Measurements from ENCODE around the gene HGD. TPM values are rescaled to one million over a fixed set of nuclear protein-coding genes. Genes with fewer than 3 reads are reported as not detected.

HGD gene
- total and polyA plus RNA-seq, 2 of the 13 experiments (the other 11 are each of a cell fraction or from before 2014, with no cell fraction given) = 265 to 398 TPM

DNA sequence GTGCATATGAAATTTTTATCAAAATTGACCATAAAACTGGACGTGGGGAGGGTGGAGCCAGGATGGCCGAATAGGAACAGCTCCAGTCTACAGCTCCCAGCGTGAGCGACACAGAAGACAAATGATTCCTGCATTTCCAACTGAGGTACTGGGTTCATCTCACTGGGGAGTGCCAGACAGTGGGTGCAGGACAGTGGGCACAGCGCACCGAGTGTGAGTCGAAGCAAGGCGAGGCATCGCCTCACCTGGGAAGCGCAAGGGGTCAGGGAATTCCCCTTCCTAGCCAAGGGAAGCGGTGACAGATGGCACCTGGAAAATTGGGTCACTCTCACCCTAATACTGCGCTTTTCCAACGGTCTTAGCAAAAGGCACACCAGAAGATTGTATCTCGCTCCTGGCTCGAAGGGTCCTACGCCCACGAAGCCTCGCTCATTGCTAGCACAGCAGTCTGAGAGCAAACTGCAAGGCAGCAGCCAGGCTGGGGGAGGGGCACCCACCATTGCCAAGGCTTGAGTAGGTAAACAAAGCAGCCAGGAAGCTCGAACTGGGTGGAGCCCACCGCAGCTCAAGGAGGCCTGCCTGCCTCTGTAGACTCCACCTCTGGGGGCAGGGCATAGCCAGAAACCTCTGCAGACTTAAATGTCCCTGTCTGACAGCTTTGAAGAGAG, 37.3 kb upstream of the HGD start (continued):
- TF ChIP-seq, protein P1, sequence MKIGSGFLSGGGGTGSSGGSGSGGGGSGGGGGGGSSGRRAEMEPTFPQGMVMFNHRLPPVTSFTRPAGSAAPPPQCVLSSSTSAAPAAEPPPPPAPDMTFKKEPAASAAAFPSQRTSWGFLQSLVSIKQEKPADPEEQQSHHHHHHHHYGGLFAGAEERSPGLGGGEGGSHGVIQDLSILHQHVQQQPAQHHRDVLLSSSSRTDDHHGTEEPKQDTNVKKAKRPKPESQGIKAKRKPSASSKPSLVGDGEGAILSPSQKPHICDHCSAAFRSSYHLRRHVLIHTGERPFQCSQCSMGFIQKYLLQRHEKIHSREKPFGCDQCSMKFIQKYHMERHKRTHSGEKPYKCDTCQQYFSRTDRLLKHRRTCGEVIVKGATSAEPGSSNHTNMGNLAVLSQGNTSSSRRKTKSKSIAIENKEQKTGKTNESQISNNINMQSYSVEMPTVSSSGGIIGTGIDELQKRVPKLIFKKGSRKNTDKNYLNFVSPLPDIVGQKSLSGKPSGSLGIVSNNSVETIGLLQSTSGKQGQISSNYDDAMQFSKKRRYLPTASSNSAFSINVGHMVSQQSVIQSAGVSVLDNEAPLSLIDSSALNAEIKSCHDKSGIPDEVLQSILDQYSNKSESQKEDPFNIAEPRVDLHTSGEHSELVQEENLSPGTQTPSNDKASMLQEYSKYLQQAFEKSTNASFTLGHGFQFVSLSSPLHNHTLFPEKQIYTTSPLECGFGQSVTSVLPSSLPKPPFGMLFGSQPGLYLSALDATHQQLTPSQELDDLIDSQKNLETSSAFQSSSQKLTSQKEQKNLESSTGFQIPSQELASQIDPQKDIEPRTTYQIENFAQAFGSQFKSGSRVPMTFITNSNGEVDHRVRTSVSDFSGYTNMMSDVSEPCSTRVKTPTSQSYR (CRISPR knock-in tag; IDR thresholded peaks at IDR 0.05; ENCODE audit: borderline replicate concordance) = peak; percentile 91

DNA sequence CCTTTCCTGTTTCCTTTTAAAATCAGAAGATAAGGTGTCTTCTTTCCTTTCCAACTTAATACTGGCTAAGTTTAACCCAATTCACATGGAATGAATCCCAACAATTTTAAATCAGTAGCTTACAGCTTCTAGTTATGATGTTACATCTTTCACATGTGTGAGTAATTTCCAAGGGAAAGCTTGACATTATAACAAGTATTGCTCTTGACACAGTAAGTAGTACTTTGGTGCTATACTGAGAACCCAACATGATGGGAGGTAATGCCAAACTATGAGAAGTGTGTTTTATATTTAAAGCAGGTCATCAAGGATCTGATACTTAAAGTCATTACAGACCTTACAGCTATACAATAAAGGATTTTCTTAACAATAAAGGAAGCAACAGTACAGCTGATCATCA, 31.2 kb upstream of the HGD start:
- Histone ChIP-seq H3K4me3 (replicated peaks in 1 of 3; ENCODE audit: insufficient read depth in 1 of 3, low read depth in 2 of 3, low read length in 3 of 3) (no peak overlapping the region), H3K4me2 (ENCODE audit: low read depth, low read length) (no peak overlapping the region), H2AFZ (ENCODE audit: low read length) (no peak overlapping the region), H3K27me3 (ENCODE audit: control insufficient read depth in 1 of 2, insufficient read depth in 2 of 2, low read length in 2 of 2) (no peaks in the 10 kb centered on the region), H3K36me3 (replicated peaks in 1 of 2; ENCODE audit: control insufficient read depth in 1 of 2, insufficient read depth in 2 of 2, low read length in 2 of 2) (no peaks in the 10 kb centered on the region; a peak in 1 of 5 replicates), H4K20me1 (ENCODE audit: insufficient read depth, low read length) (no peaks in the 10 kb centered on the region), H3K9me3 (ENCODE audit: low read length) (no peaks in the 10 kb centered on the region), H3K79me2 (ENCODE audit: insufficient read depth, low read length) (peaks cover 6% of the 10 kb centered on the region), H3K27ac (ENCODE audit: extremely low read length, insufficient read depth, low read length) (no peak overlapping the region), H3K9ac (ENCODE audit: insufficient read depth, low read depth, low read length) (no peak overlapping the region), H3K4me1 (ENCODE audit: insufficient read depth, low read length) (no peaks in the 10 kb centered on the region)
- intact Hi-C loops (cut with micrococcal nuclease; ENCODE audit: unreplicated experiment) = no loop called here
- no peak for DNase-seq (ENCODE audit: low spot score)
- in situ Hi-C loops (cut with HindIII; ENCODE audit: extremely low pct_ligation_motif_present, low pct_unique_long_range_greater_than_20kb) = no loop called here
- ATAC-seq = no peak
- no TSS peak for BruUV-seq (replicated peaks)
- FAIRE-seq = no peak
- ChIA-PET POLR2A (no interaction called here), CTCF (ENCODE audit: low intra/inter-chr PET ratio, low total read pairs) (no interaction called here)
- TF ChIP-seq, protein P2, sequence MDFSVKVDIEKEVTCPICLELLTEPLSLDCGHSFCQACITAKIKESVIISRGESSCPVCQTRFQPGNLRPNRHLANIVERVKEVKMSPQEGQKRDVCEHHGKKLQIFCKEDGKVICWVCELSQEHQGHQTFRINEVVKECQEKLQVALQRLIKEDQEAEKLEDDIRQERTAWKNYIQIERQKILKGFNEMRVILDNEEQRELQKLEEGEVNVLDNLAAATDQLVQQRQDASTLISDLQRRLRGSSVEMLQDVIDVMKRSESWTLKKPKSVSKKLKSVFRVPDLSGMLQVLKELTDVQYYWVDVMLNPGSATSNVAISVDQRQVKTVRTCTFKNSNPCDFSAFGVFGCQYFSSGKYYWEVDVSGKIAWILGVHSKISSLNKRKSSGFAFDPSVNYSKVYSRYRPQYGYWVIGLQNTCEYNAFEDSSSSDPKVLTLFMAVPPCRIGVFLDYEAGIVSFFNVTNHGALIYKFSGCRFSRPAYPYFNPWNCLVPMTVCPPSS (IDR thresholded peaks at IDR 0.05) = no peak
- no peak for TF ChIP-seq REL (CRISPR knock-in tag; conservative IDR thresholded peaks at IDR 0.05)
- TF ChIP-seq ZNF251 (CRISPR knock-in tag; IDR thresholded peaks at IDR 0.05) = no peak
- no peak for TF ChIP-seq ZNF672 (CRISPR knock-in tag; IDR thresholded peaks at IDR 0.05)
- TF ChIP-seq, protein P1 (CRISPR knock-in tag; IDR thresholded peaks at IDR 0.05; ENCODE audit: borderline replicate concordance) = no peak
- TF ChIP-seq, protein P3, sequence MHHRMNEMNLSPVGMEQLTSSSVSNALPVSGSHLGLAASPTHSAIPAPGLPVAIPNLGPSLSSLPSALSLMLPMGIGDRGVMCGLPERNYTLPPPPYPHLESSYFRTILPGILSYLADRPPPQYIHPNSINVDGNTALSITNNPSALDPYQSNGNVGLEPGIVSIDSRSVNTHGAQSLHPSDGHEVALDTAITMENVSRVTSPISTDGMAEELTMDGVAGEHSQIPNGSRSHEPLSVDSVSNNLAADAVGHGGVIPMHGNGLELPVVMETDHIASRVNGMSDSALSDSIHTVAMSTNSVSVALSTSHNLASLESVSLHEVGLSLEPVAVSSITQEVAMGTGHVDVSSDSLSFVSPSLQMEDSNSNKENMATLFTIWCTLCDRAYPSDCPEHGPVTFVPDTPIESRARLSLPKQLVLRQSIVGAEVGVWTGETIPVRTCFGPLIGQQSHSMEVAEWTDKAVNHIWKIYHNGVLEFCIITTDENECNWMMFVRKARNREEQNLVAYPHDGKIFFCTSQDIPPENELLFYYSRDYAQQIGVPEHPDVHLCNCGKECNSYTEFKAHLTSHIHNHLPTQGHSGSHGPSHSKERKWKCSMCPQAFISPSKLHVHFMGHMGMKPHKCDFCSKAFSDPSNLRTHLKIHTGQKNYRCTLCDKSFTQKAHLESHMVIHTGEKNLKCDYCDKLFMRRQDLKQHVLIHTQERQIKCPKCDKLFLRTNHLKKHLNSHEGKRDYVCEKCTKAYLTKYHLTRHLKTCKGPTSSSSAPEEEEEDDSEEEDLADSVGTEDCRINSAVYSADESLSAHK (CRISPR knock-in tag; IDR thresholded peaks at IDR 0.05; ENCODE audit: borderline replicate concordance) = no peak
- TF ChIP-seq ZNF678 (CRISPR knock-in tag; IDR thresholded peaks at IDR 0.05) = no peak
- TF ChIP-seq ZBTB20 (CRISPR knock-in tag; IDR thresholded peaks at IDR 0.05; ENCODE audit: borderline replicate concordance, low read depth) = no peak
- no peak for TF ChIP-seq HOXA3 (CRISPR knock-in tag; IDR thresholded peaks at IDR 0.05)

Measured in HepG2 (cell line).